Memory B cell (primary cell): Measurements from ENCODE around the gene GALNT9.
"Not testable (repeated sequence)": the region's sequence is repeated elsewhere in the genome, so short reads cannot be mapped to it uniquely, and the experiment has no call there.

Experiments used
- ATAC-seq: fragments of 150-1000 bp; cut with Tn5 transposase; 2 replicates; pipeline ENCODE4 v1.10.0; 2021; ENCODE audit warnings: low read depth, mild to moderate bottlenecking, moderate library complexity
- DNase-seq, 2 donors: peaks; one replicate each; pipeline ENCODE4 v3.0.0; 2022; ENCODE audit warnings: low spot score in 2 of 2
- H3K27ac Mint-ChIP-seq: one replicate; pipeline ENCODE4 v1.8.0; 2022; ENCODE audit warnings: mild to moderate bottlenecking, moderate library complexity, mixed read lengths
- H3K27me3 Mint-ChIP-seq: one replicate; pipeline ENCODE4 v1.8.0; 2022; ENCODE audit warnings: mixed read lengths
- H3K36me3 Mint-ChIP-seq: one replicate; pipeline ENCODE4 v1.8.0; 2022; ENCODE audit warnings: mild to moderate bottlenecking, mixed read lengths
- H3K4me1 Mint-ChIP-seq: one replicate; pipeline ENCODE4 v1.8.0; 2022; ENCODE audit warnings: mixed read lengths
- H3K4me3 Mint-ChIP-seq: one replicate; pipeline ENCODE4 v1.8.0; 2022; ENCODE audit warnings: mild to moderate bottlenecking, moderate library complexity, mixed read lengths
- H3K9me3 Mint-ChIP-seq: one replicate; pipeline ENCODE4 v1.8.0; 2022; ENCODE audit warnings: mixed read lengths

The GALNT9 gene

GRCh38 chr12:132266802-132267201, 62.6 kb downstream of the GALNT9 start:
- no peaks in the 10 kb centered on the region for H3K9me3 Mint-ChIP-seq
- peaks cover 3% of the 10 kb centered on the region for H3K27me3 Mint-ChIP-seq
- H3K27ac Mint-ChIP-seq = no peak overlapping the region
- no peaks in the 10 kb centered on the region for H3K36me3 Mint-ChIP-seq
- DNase-seq (no peak), ATAC-seq (no peak)
- H3K4me3 Mint-ChIP-seq = no peak overlapping the region
- peaks cover 8% of the 10 kb centered on the region for H3K4me1 Mint-ChIP-seq

- DNase-seq = no peak
- peaks cover 10% of the 10 kb centered on the region for H3K4me1 Mint-ChIP-seq
- peaks cover 3% of the 10 kb centered on the region for H3K27me3 Mint-ChIP-seq
- no peak overlapping the region for H3K27ac Mint-ChIP-seq
- H3K9me3 Mint-ChIP-seq = no peaks in the 10 kb centered on the region
- no peaks in the 10 kb centered on the region for H3K36me3 Mint-ChIP-seq
- ATAC-seq = no peak
- no peak overlapping the region for H3K4me3 Mint-ChIP-seq
These were observed 63.0 kb downstream of the GALNT9 start for GRCh38 chr12:132266370-132266769.

- not testable (repeated sequence) for H3K4me3 Mint-ChIP-seq, H3K36me3 Mint-ChIP-seq, DNase-seq
These were observed 63.6 kb downstream of the GALNT9 start for GRCh38 chr12:132265822-132266221.

GRCh38 chr12:132265056-132265800, 64.2 kb downstream of the GALNT9 start:
- Mint-ChIP-seq H3K27me3 (peaks cover 1% of the 10 kb centered on the region), H3K4me1 (peaks cover 10% of the 10 kb centered on the region), H3K36me3 (no peaks in the 10 kb centered on the region)

More at GRCh38 chr12:132265822-132266221, 63.6 kb downstream of the GALNT9 start:
- H3K27ac Mint-ChIP-seq, H3K9me3 Mint-ChIP-seq, ATAC-seq, H3K4me1 Mint-ChIP-seq, H3K27me3 Mint-ChIP-seq: not testable (repeated sequence)

GRCh38 chr12:132264086-132265010, 65.0 kb downstream of the GALNT9 start:
- Mint-ChIP-seq H3K27me3 (peaks cover 1% of the 10 kb centered on the region), H3K27ac (no peak overlapping the region), H3K36me3 (no peaks in the 10 kb centered on the region), H3K9me3 (no peaks in the 10 kb centered on the region), H3K4me1 (peaks cover 10% of the 10 kb centered on the region), H3K4me3 (no peak overlapping the region)
- DNase-seq = no peak
- ATAC-seq = no peak

More at GRCh38 chr12:132265056-132265800, 64.2 kb downstream of the GALNT9 start:
- DNase-seq = no peak
- ATAC-seq = no peak
- Mint-ChIP-seq H3K27ac (no peak overlapping the region), H3K4me3 (no peak overlapping the region), H3K9me3 (no peaks in the 10 kb centered on the region)

- Mint-ChIP-seq H3K36me3 (no peaks in the 10 kb centered on the region), H3K27ac (no peak overlapping the region), H3K4me3 (peak overlapping the region; percentile 15), H3K4me1 (peaks cover 10% of the 10 kb centered on the region), H3K9me3 (no peaks in the 10 kb centered on the region), H3K27me3 (peaks cover 3% of the 10 kb centered on the region)
- DNase-seq (no peak), ATAC-seq (no peak)
These were observed 65.8 kb downstream of the GALNT9 start for GRCh38 chr12:132263451-132264049.

- H3K27me3 Mint-ChIP-seq = peaks cover 5% of the 10 kb centered on the region
- no peak for ATAC-seq
- peak overlapping the region; percentile 15 for H3K4me3 Mint-ChIP-seq
- no peak overlapping the region for H3K27ac Mint-ChIP-seq
- H3K36me3 Mint-ChIP-seq = no peaks in the 10 kb centered on the region
- no peaks in the 10 kb centered on the region for H3K9me3 Mint-ChIP-seq
- H3K4me1 Mint-ChIP-seq = peaks cover 10% of the 10 kb centered on the region
- DNase-seq = no peak
These were observed 66.4 kb downstream of the GALNT9 start for GRCh38 chr12:132263061-132263360.

- H3K36me3 Mint-ChIP-seq = no peaks in the 10 kb centered on the region
- H3K9me3 Mint-ChIP-seq = no peaks in the 10 kb centered on the region
- H3K27me3 Mint-ChIP-seq = peaks cover 6% of the 10 kb centered on the region
- DNase-seq = no peak
- no peak overlapping the region for H3K27ac Mint-ChIP-seq
- peak; percentile 77 for ATAC-seq
- H3K4me3 Mint-ChIP-seq = peak overlapping the region; percentile 71
- peaks cover 10% of the 10 kb centered on the region for H3K4me1 Mint-ChIP-seq
These were observed 66.9 kb downstream of the GALNT9 start for GRCh38 chr12:132262256-132263060.

GRCh38 chr12:132261328-132262138, 67.9 kb downstream of the GALNT9 start:
- Mint-ChIP-seq H3K27me3 (peaks cover 6% of the 10 kb centered on the region), H3K9me3 (no peaks in the 10 kb centered on the region), H3K4me1 (peaks cover 10% of the 10 kb centered on the region), H3K4me3 (peak overlapping the region; percentile 71), H3K36me3 (no peaks in the 10 kb centered on the region), H3K27ac (no peak overlapping the region)
- DNase-seq = no peak
- peak; percentile 26 for ATAC-seq

GRCh38 chr12:132260721-132261120, 68.7 kb downstream of the GALNT9 start:
- H3K9me3 Mint-ChIP-seq = no peaks in the 10 kb centered on the region
- no peak overlapping the region for H3K4me3 Mint-ChIP-seq
- no peaks in the 10 kb centered on the region for H3K36me3 Mint-ChIP-seq
- DNase-seq (no peak), ATAC-seq (no peak)
- H3K27ac Mint-ChIP-seq = no peak overlapping the region
- peaks cover 10% of the 10 kb centered on the region for H3K4me1 Mint-ChIP-seq
- peaks cover 6% of the 10 kb centered on the region for H3K27me3 Mint-ChIP-seq

- peaks cover 10% of the 10 kb centered on the region for H3K4me1 Mint-ChIP-seq
- no peaks in the 10 kb centered on the region for H3K36me3 Mint-ChIP-seq
- peaks cover 6% of the 10 kb centered on the region for H3K27me3 Mint-ChIP-seq
These were observed 69.3 kb downstream of the GALNT9 start for GRCh38 chr12:132259872-132260695.

GRCh38 chr12:132259364-132259871, 70.0 kb downstream of the GALNT9 start:
- H3K27ac Mint-ChIP-seq = no peak overlapping the region

More at GRCh38 chr12:132259872-132260695, 69.3 kb downstream of the GALNT9 start:
- no peak overlapping the region for H3K4me3 Mint-ChIP-seq
- no peak for DNase-seq
- H3K9me3 Mint-ChIP-seq = no peaks in the 10 kb centered on the region
- ATAC-seq = no peak
- H3K27ac Mint-ChIP-seq = no peak overlapping the region

More at GRCh38 chr12:132259364-132259871, 70.0 kb downstream of the GALNT9 start:
- Mint-ChIP-seq H3K36me3 (no peaks in the 10 kb centered on the region), H3K27me3 (peaks cover 6% of the 10 kb centered on the region), H3K9me3 (no peaks in the 10 kb centered on the region), H3K4me3 (no peak overlapping the region), H3K4me1 (peaks cover 10% of the 10 kb centered on the region)
- ATAC-seq (no peak), DNase-seq (no peak)
